Fibroblast of gingiva (primary cell): ENCODE results near the gene DHDH.
"Not testable (repeated sequence)": the region's sequence is repeated elsewhere in the genome, so short reads cannot be mapped to it uniquely, and the experiment has no call there.

Experiments used
- DNase-seq: peaks from one replicate; pipeline ENCODE4 v3.0.0-alpha.2; 2011; ENCODE audit warnings: low read depth

DHDH gene

DNA sequence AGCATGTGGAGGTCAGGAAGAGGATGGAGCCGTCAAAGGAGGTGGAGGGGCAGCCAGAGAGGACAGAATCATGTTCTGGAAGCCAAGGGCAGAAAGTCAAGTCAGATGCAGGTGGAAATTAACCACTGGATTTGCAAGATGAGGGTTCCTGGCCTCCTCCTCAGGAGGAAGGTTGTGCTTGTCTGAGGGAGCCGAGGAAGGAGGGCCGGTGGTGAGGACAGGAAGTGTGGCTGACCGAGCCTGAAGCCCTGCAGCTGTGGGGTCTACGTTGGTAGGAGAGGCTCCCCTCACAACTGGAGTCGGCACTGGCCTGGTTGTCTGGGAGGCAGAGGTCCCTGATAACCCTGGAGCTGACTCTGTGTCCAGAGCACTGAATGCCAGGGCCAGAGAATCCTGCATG is 15.4 kb upstream of the DHDH start:
- DNase-seq, result no peak

DNA sequence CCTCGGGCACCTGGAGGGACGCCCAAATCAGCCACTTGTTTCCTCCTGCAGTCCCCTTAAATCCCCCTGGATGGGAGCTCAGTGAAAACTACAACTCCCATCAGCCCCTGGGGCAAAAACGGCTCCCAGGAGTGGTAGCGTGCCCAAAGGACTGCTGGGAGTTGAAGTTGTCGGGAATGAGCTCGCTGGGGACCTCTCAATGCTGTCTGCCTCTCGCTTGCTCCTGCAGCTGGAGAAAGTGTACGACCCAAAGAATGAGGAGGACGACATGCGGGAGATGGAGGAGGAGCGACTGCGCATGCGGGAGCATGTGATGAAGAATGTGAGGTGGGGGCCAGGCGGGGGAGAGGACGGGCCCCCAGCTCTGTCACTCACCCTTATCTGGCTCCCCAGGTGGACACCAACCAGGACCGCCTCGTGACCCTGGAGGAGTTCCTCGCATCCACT is 14.7 kb upstream of the DHDH start:
- no peak for DNase-seq

DNA sequence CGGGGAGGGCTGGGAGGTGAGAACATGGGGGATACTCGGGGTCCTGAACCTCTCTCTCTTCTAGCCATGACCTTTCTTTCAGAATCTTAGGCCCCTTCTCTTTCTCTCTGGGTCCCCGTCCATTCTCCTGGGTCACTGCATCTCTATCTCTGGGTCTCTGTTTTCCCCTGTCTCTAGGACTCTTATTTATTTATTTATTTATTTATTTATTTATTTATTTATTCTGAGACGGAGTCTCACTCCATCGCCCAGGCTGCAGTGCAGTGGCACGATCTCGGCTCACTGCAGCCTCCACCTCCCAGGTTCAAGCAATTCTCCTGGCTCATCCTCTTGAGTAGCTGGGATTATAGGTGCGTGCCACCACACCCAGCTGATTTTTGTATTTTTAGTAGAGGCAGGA is 14.2 kb upstream of the DHDH start:
- DNase-seq, result not testable (repeated sequence)

DNA sequence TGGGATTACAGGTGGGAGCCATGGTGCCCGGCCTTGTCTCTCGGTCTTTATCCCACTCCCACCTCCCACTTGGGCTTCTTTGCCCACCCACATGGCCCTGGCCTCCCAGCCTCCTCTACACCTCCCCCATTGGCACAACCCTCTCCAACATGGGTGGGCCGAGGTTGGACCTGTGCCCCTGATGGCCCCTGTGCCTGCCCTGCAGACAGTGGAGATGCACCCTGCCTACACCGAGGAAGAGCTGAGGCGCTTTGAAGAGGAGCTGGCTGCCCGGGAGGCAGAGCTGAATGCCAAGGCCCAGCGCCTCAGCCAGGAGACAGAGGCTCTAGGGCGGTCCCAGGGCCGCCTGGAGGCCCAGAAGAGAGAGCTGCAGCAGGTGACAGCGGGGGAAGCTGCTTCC is 12.6 kb upstream of the DHDH start:
- no peak for DNase-seq

DNA sequence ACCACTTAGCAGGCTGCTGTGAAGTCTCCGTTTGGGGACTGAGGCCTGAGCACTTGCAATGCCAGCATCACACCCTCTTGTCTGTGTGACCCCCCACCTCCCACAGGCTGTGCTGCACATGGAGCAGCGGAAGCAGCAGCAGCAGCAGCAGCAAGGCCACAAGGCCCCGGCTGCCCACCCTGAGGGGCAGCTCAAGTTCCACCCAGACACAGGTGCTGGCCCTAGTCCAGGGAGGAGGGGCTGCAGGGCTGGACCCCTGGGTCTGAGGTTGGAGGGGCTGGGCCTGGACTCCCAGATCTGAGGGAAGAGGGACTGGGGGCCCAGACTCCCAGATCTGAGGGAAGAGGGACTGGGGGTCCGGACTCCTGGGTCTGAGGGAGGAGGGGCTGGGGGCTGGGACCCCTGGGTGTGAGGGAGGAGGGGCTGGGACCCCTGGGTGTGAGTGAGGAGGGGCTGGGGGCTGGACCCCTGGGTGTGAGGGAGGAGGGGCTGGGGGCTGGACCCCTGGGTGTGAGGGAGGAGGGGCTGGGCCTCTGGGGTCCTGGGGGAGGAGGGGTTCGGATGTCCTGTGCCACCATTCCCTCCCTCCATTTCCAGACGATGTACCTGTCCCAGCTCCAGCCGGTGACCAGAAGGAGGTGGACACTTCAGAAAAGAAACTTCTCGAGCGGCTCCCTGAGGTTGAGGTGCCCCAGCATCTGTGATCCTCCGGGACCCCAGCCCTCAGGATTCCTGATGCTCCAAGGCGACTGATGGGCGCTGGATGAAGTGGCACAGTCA is 11.6 kb upstream of the DHDH start:
- no peak for DNase-seq

DNA sequence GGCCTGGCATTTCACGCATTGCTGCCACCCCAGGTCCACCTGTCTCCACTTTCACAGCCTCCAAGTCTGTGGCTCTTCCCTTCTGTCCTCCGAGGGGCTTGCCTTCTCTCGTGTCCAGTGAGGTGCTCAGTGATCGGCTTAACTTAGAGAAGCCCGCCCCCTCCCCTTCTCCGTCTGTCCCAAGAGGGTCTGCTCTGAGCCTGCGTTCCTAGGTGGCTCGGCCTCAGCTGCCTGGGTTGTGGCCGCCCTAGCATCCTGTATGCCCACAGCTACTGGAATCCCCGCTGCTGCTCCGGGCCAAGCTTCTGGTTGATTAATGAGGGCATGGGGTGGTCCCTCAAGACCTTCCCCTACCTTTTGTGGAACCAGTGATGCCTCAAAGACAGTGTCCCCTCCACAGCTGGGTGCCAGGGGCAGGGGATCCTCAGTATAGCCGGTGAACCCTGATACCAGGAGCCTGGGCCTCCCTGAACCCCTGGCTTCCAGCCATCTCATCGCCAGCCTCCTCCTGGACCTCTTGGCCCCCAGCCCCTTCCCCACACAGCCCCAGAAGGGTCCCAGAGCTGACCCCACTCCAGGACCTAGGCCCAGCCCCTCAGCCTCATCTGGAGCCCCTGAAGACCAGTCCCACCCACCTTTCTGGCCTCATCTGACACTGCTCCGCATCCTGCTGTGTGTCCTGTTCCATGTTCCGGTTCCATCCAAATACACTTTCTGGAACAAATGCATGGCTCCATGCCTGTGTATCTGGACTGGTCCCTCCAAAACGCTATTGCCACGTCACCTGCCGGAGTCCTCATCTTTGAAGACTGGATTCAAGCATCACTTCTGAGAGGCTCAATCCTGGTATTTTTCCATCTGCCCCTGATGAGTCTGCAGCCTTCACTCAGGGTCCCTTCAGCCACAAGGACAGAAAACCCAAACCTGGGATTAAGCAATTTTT is 10.7 kb upstream of the DHDH start:
- DNase-seq, result no peak

DNA sequence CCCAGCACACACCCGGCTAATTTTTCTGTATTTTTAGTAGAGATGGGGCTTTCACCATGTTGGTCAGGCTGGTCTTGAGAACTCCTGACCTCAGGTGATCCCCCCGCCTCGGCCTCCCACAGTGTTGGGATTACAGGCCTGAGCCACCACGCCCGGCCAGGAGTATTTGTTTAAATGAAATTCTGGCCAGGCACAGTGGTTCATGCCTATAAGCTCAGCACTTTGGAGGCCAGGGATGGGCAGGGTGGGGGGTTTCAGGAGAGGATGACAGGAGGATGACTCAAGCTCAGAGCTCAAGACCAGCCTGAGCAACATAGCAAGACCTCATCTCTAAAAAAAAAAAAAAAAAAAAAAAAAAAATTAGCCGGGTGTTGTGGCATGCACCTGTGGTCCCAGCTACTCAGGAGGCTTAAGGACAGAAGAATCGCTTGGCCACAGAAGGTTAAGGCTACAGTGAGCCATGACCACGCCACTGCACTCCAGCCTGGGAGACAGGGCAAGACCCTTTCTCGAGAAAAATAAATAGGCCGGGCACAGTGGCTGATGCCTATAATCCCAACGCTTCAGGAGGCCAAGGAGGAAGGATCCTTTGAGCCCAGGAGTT is 8.2 kb upstream of the DHDH start:
- peak; percentile 32 for DNase-seq

DNA sequence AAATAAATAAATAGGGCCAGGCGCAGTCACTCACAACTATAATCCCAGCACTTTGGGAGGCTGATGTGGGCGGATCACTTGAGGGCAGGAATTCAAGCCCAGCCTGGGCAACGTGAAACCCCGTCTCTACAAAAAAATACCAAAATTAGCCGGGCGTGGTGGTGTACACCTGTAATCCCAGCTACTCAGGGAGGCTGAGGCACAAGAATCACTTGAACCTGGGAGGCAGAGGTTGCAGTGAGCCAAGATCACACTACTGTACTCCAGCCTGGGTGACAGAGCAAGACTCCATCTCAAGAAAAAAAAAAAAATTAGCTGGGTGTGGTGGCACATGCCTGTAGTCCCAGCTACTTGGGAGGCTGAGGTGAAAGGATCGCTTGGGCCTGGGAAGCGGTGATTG is 7.6 kb upstream of the DHDH start:
- not testable (repeated sequence) for DNase-seq

DNA sequence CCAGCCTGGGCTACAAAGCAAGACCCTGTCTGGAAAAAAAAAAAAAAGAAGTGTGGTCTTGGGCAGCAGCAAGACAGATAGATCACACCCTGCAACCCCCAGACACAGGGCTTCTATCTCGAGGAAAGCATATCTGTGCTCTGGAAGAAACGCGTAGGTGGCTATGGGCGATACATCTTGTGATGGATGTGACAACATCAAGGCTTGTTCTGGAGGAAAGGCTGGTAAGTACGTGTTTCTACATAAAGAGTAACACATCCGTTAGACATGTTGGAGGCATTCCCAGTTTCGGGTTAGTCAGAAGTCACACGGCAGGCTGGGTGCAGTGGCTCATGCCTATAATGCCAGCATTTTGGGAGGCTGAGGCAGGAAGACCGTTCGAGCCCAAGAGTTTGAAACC is 6.6 kb upstream of the DHDH start:
- peak; percentile 95 for DNase-seq

DNA sequence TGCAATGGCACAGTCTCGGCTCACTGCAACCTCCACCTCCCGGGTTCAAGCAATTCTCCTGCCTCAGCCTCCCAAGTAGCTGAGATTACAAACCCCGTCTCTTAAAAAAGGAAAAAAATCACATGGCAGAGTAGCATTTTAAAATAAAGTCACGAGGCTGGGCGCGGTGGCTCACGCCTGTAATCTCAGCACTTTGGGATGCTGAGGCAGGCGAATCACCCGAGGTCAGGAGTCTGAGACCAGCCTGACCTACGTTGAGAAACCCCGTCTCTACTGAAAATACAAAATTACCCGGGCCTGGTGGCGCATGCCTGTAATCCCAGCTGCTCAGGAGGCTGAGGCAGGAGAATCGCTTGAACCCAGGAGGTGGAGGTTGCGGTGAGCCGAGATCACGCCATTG is 5.8 kb upstream of the DHDH start:
- not testable (repeated sequence) for DNase-seq

DNA sequence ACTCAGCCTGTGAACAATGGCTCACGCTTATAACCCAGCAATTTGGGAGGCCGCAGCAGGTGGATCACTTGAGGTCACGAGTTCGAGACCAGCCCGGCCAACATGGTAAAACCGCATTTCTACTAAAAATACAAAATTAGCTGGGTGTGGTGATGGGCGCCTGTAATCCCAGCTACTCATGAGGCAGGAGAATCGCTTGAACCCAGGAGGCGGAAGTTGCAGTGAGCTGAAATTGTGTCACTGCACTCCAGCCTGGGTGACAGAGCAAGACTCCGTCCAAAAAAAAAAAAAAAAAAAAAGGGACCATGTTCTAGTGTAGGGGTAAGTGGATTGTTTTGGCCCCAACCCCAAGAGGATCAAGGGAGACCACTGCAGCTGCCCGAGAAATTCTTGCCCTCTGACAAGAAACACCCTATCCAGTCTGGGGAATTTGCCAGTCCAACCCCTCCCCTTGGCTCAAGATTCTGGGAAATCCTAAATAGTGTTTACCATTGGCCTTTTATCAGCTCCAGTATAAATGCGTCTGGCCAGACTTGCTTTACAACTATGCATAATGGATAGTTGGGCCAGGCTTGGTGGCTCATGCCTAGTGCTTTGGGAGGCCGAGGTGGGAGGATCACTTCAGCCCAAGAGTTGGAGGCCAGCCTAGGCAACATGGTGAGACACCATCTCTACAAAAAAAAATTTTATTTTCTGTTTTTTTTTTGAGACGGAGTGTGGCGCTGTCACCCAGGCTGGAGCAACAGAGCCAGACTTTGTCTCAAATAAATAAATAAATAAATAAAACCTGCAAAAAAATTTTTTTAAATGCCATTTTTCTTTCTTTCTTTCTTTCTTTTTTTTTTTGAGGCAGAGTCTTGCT is 5.1 kb upstream of the DHDH start:
- DNase-seq, result peak; percentile 6

DNA sequence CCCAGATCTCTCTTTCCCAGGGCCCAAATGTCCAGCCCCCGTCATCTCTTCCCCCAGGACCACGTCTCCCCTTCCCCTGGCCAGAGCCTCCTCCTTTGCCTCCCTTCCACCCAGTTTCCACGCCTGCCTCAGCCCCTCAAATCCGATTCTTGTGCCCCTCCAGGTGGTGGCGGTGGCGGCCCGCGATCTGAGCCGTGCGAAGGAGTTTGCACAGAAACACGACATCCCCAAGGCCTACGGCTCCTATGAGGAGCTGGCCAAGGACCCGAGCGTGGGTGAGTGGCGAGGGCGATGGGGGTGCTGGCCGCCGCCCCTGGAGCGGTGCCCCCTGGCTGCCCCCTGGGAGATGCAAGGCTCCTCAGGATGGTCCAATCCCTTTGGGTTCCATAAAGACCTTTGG is 1.3 kb downstream of the DHDH start:
- DNase-seq, result no peak

DNA sequence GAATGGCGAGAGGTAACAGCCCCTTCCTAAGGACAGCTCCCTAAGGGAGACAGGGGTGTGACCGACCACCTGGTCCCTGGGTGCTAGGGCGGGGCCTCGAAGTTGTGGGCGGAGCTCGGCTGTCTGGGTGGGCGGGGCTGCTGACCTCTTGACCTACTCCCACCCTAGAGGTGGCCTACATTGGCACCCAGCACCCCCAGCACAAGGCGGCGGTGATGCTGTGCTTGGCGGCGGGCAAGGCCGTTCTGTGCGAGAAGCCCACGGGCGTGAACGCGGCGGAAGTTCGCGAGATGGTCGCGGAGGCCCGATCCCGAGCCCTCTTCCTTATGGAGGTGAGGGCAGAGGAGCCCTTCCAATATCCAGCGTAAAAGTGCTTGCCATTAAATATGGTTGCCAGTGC is 2.4 kb downstream of the DHDH start:
- DNase-seq, result no peak

DNA sequence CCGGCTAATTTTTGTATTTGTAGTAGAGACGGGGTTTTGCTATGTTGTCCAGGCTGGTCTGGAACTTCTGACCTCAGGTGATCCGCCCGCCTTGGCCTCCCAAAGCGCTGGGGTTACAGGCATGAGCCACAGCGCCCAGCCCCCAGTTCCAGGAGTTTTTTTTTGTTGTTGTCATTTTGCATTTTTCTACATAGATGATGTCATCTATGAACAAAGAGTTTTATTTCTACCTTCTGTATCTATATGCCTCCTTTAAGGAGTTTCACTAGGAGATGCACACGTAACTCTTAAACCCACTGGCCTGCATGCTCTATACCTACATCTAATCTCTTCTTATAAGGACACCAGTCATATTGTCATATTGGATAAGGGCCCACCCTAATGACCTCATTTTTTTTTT is 4.8 kb downstream of the DHDH start:
- no peak for DNase-seq

DNA sequence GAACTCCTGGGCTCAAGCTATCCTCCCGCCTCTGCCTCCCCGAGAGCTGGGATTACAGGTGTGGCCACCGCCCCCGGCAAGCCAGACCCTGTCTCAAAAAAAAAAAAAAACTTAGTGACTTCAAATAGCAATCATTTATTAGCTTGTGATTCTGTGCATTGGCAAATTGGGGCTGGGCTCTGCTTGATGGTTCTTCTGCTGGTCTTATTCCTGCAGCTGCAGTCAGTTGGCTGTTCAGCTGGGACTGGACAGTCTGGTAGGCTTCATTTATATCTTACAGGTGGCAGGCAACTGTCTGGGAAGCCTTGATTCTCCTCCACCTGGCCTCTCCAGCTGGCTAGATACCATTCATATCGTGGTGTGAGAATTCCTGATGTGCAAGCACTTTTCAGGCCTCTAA is 7.4 kb downstream of the DHDH start:
- DNase-seq, result no peak

DNA sequence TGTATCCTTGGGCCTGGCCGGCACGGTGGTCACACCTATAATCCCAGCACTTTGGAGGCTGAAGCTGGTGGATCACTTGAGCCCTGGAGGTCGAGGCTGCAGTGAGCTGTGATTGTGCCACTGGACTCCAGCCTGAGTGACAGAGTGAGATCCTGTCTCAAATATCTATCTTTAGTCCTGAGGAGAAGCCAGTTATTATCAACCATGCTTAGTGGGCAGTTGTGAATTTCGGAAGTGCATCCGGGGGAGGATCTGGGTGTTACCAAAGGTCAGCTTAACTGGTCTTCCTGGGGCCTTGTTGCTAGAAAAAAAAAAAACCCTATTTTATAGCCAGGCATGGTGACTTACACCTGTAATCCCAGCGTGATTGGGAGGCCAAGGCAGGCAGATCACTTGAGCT is 9.6 kb downstream of the DHDH start:
- no peak for DNase-seq

DNA sequence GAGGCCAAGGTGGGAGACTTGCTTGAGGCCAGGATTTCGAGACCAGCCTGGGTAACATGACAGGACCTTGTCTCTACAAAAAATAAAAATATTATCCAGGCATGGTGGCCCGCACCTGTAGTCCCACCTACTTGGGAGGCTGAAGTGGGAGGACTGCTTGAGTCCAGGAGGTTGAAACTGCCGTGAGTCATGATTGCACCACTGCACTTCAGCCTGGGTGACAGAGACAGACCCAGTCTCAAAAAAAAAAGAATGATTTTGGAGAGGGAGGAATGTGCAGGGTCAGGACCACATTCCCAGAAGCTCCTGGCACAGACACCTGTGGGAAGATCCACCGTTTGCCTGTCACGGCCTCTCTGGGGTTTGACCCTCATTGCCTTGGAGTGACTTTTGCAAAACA is 11.9 kb downstream of the DHDH start:
- no peak for DNase-seq

DNA sequence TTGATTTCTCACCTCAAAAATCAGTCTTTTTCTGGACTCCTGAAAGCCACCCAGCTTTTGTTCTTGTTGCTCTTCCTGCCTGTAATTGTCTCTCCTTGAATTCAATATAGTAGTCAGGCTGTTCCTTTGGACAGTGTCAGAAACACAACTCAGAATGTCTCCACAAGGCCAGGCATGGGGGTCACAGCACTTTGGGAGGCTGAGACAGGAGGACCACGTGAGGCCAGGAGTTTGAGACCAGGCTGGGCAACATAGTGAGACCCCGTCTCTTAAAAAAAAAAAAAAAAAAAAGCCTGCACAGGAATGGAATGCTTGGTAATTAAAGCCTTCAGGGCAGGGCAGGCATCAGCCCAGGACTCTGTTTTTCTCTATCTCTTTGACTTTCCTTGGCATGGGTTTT is 12.3 kb downstream of the DHDH start:
- DNase-seq, result no peak

DNA sequence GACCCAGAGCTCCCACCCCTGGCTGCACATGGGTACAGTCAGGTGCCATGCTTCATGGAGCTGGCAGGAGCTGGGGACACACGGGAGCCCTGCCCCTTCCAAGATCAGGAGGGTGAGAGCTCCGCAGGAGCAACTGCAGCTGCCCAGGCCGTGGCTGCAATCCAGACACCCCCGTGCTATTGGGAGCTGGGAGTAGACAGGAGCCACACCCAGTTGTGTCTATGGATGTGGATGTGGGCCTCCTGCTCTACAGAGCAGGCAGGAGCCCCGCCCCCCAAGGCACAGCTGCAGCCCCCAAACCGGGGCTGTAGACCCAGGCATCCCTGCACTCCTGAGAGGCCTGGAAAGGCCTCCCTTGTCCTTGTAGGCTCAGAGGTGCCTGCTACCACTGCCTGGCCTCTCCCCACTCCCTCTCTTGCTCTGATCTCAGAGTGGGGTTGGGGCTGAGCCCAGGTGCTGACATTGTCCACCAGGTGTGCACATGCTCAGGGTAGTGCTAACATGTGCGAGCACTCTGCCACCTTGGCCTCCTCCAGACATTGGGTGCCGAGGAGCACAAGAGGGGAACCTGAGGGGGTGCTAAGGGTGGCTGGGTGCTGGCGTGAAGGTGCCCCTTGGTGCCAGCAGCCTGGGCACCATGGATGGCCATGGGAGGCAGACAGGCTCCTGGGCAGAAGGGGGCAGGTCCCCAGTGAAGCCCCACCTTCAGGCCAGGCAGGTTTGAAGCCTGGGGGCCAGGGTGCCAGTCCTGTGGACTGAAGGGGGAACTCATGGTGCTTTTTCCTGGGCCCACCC is 13.2 kb downstream of the DHDH start:
- no peak for DNase-seq

DNA sequence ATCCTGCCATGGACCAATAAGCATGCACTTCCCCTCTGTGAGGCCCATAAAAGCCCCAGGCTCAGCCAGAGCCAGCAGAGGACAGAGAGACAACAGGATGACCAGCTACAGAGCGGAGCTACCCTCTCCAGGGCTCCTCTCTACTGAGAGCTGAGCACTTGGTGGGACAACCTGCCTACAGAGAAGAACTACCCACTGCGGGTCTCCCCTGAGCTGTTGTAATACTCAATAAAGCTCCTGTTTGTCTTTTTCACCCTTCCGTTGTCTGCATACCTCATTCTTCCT is 13.7 kb downstream of the DHDH start:
- DNase-seq, result no peak

DNA sequence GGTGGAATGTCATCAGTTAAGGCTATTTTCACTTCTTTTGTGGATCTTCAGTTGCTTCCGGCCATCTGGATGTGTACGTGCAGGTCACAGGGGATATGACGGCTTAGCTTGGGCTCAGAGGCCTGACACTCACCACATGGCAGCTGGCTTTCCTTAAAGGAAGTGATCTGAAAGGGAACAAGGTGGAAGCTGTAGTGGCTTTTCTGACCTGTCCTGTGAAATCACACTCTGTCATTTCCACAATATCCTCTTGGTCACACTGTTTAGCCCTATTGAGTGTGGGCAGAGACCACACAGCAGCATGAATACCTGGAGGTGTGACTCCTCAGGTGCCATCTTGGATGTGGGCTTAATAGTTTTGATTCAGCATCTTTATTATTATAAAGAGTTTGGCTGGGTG is 16.7 kb downstream of the DHDH start:
- DNase-seq, result no peak
